Prostate gland (tissue), 2 donors: ENCODE results near the gene IL19. TPM values are rescaled to one million over a fixed set of nuclear protein-coding genes. Genes with fewer than 3 reads are reported as not detected.

Source experiments
- DNase-seq: peaks from one replicate; pipeline ENCODE4 v3.0.0-alpha.2; 2019; ENCODE audit warnings: low spot score
- H3K27ac ChIP-seq, 2 donors: fragments of 200-600 bp; sonication (generic); 2 replicates each; pipeline ENCODE4 v1.5.1; 2017 to 2019
- H3K27me3 ChIP-seq: fragments of 200-600 bp; sonication (generic); replicated peaks from 2 replicates; pipeline ENCODE4 v1.5.1; 2019; ENCODE audit not compliant: insufficient read depth
- H3K36me3 ChIP-seq, 2 donors: fragments of 200-600 bp; sonication (generic); 1 replicate in 1 of 2; 2 replicates in 1 of 2; pipeline versions ENCODE4 v1.5.1 to v1.8.1; 2017 to 2019
- H3K4me1 ChIP-seq: fragments of 200-600 bp; sonication (generic); replicated peaks from 2 replicates; pipeline ENCODE4 v1.5.1; 2019
- H3K4me3 ChIP-seq, 2 donors: fragments of 200-600 bp; sonication (generic); 2 replicates each; pipeline ENCODE4 v1.5.1; 2017 to 2019
- H3K9me3 ChIP-seq: fragments of 200-600 bp; sonication (generic); 2 replicates; pipeline ENCODE4 v1.5.1; 2017
- CTCF ChIP-seq, 4 experiments: fragments of 200-600 bp in 2 of 4; fragments of 450-650 bp in 2 of 4; sonication (generic) in 2 of 4; IDR thresholded peaks; 1 replicate in 3 of 4; 2 replicates in 1 of 4; pipeline ENCODE4 v1.5.1; 2016 to 2019; ENCODE audit warnings: antibody characterized with exemption in 4 of 4, mild to moderate bottlenecking in 2 of 4, moderate library complexity in 2 of 4
- POLR2A ChIP-seq: fragments of 450-650 bp; IDR thresholded peaks from one replicate; pipeline ENCODE4 v1.6.1; 2016; ENCODE audit warnings: antibody characterized with exemption, mild to moderate bottlenecking
- POLR2AphosphoS5 ChIP-seq: sonication (generic); formaldehyde crosslinking; IDR thresholded peaks from one replicate; pipeline ENCODE4 v1.6.1; 2017; ENCODE audit warnings: antibody characterized with exemption
- WGBS: methylation state at CpG from one replicate; pipeline ENCODE4 v1.1.5; 2018; 5-methylcytosine and 5-hydroxymethylcytosine counted together
- intact Hi-C: fragments of 100-400 bp; cut with DNase I; formaldehyde crosslinking; loops from one replicate; pipeline ENCODE4 v1.14.2; 2022
- total RNA-seq, 2 donors: library from RNA; depleted of rRNA; stranded (reverse); fragments of >200 nt; gene quantifications; one replicate each; pipeline ENCODE4 v1.1.0, GENCODE V29; 2016

IL19 gene
- total RNA-seq, 2 donors from 2014 or later: not detected

GRCh38 chr1:206864939-206865671, 94.5 kb downstream of the IL19 start, which contains the start of gene IL20:
IL20 (plus strand) TSS chr1:206865623; CDS start chr1:206865853, 230 bp downstream.
- H3K4me1 ChIP-seq: no peaks in the 10 kb centered on the region
- H3K27me3 ChIP-seq: no peaks in the 10 kb centered on the region
- DNase-seq: peak; percentile 91
- no peak for TF ChIP-seq POLR2A
- TF ChIP-seq POLR2AphosphoS5: peak; percentile 76
- TF ChIP-seq CTCF (IDR thresholded peaks at IDR 0.05): peak; percentile 66 to 89 (median 84)
- 50% methylated on average over 19 of the region's 19 CpGs for WGBS
- no peak within 1 kb of the TSS for H3K4me3 ChIP-seq
- intact Hi-C loops: loop anchor here (2.0 kb wide), 1 partner anchor 46 kb away; no protein-coding TSS in a partner anchor
- no peak within 1 kb of the TSS for H3K27ac ChIP-seq
- H3K36me3 ChIP-seq: no peaks in the 10 kb centered on the region
- no peaks in the 10 kb centered on the region for H3K9me3 ChIP-seq

GRCh38 chr1:206866062-206866461, 95.5 kb downstream of the IL19 start:
- Histone ChIP-seq H3K36me3 (no peaks in the 10 kb centered on the region), H3K4me1 (no peaks in the 10 kb centered on the region), H3K9me3 (no peaks in the 10 kb centered on the region), H3K27me3 (no peaks in the 10 kb centered on the region), H3K27ac (no peak overlapping the region), H3K4me3 (no peak overlapping the region)
- no peak for DNase-seq
- intact Hi-C loops: no loop called here
- WGBS: 35% methylated on average over 2 of the region's 2 CpGs
- no peak for TF ChIP-seq POLR2A
- TF ChIP-seq CTCF (IDR thresholded peaks at IDR 0.05): no peak
- TF ChIP-seq POLR2AphosphoS5: no peak

GRCh38 chr1:206867239-206867638, 96.7 kb downstream of the IL19 start:
- H3K27me3 ChIP-seq: no peaks in the 10 kb centered on the region
- H3K36me3 ChIP-seq: no peaks in the 10 kb centered on the region
- no peak for TF ChIP-seq POLR2A
- no peak for TF ChIP-seq POLR2AphosphoS5
- no peak for TF ChIP-seq CTCF (IDR thresholded peaks at IDR 0.05)
- no peak overlapping the region for H3K4me3 ChIP-seq
- no peaks in the 10 kb centered on the region for H3K4me1 ChIP-seq
- no peak for DNase-seq
- intact Hi-C loops: no loop called here
- WGBS: 84% methylated on average over 1 of the region's 1 CpG
- H3K9me3 ChIP-seq: no peaks in the 10 kb centered on the region
- no peak overlapping the region for H3K27ac ChIP-seq

GRCh38 chr1:206867716-206868115, 97.1 kb downstream of the IL19 start:
- H3K4me1 ChIP-seq: no peaks in the 10 kb centered on the region
- H3K9me3 ChIP-seq: no peaks in the 10 kb centered on the region
- no peak for DNase-seq
- no peak overlapping the region for H3K27ac ChIP-seq
- TF ChIP-seq POLR2AphosphoS5 (no peak), POLR2A (no peak), CTCF (IDR thresholded peaks at IDR 0.05) (no peak)
- no peaks in the 10 kb centered on the region for H3K36me3 ChIP-seq
- no peaks in the 10 kb centered on the region for H3K27me3 ChIP-seq
- H3K4me3 ChIP-seq: no peak overlapping the region
- intact Hi-C loops: no loop called here

- H3K9me3 ChIP-seq: no peaks in the 10 kb centered on the region
- H3K4me3 ChIP-seq: no peak overlapping the region
- WGBS: 73% methylated on average over 1 of the region's 1 CpG
- H3K27ac ChIP-seq: no peak overlapping the region
- no peak for TF ChIP-seq POLR2AphosphoS5
- TF ChIP-seq CTCF (IDR thresholded peaks at IDR 0.05): no peak
- no peak for TF ChIP-seq POLR2A
- no peak for DNase-seq
- H3K36me3 ChIP-seq: no peaks in the 10 kb centered on the region
- no peaks in the 10 kb centered on the region for H3K27me3 ChIP-seq
- intact Hi-C loops: no loop called here
- no peaks in the 10 kb centered on the region for H3K4me1 ChIP-seq
Measured at GRCh38 chr1:206868264-206868663, 97.7 kb downstream of the IL19 start.
